GM19395 (cell line): ENCODE measurements around the gene FGA.

Experiments
- ATAC-seq: cut with Tn5 transposase; IDR thresholded peaks from one replicate; pipeline ENCODE4 v1.9.1; 2021; ENCODE audit warnings: mild to moderate bottlenecking, moderate library complexity; ENCODE audit not compliant: unreplicated experiment

Gene FGA

GRCh38 chr4:154545689-154546088, 44.9 kb downstream of the FGA start:
- no peak for ATAC-seq

GRCh38 chr4:154542271-154542879, 48.2 kb downstream of the FGA start:
- no peak for ATAC-seq
